Ishikawa (cell line): ENCODE results near the gene PADI2.

Source experiments
- CEBPB ChIP-seq: IDR thresholded peaks from 2 replicates; pipeline ENCODE4 v1.6.1; 2012
- CREB1 ChIP-seq: IDR thresholded peaks from 2 replicates; pipeline ENCODE4 v1.6.1; 2012; ENCODE audit warnings: low read depth
- EGR1 ChIP-seq: IDR thresholded peaks from 2 replicates; pipeline ENCODE4 v1.6.1; 2012
- EP300 ChIP-seq: IDR thresholded peaks from 2 replicates; pipeline ENCODE4 v1.6.1; 2012; ENCODE audit warnings: borderline replicate concordance
- FOXM1 ChIP-seq: IDR thresholded peaks from 2 replicates; pipeline ENCODE4 v1.6.1; 2012; ENCODE audit warnings: low read depth, borderline replicate concordance
- MAX ChIP-seq: IDR thresholded peaks from 2 replicates; pipeline ENCODE4 v1.6.1; 2012
- NFIC ChIP-seq: IDR thresholded peaks from 2 replicates; pipeline ENCODE4 v1.6.1; 2012
- RAD21 ChIP-seq: IDR thresholded peaks from 2 replicates; pipeline ENCODE4 v1.6.1; 2012; ENCODE audit warnings: low read depth
- REST ChIP-seq: IDR thresholded peaks from 2 replicates; pipeline ENCODE4 v1.6.1; 2012; ENCODE audit warnings: low read depth, mild to moderate bottlenecking
- TAF1 ChIP-seq: IDR thresholded peaks from 2 replicates; pipeline ENCODE4 v1.6.1; 2012; ENCODE audit warnings: low read depth, mild to moderate bottlenecking
- TCF12 ChIP-seq: IDR thresholded peaks from 2 replicates; pipeline ENCODE4 v1.6.1; 2012; ENCODE audit warnings: low read depth
- TEAD4 ChIP-seq: IDR thresholded peaks from 2 replicates; pipeline ENCODE4 v1.6.1; 2012
- USF1 ChIP-seq: IDR thresholded peaks from 2 replicates; pipeline ENCODE4 v1.6.1; 2012
- YY1 ChIP-seq: IDR thresholded peaks from 2 replicates; pipeline ENCODE4 v1.6.1; 2012; ENCODE audit warnings: low read depth
- ZBTB7A ChIP-seq: IDR thresholded peaks from 2 replicates; pipeline ENCODE4 v1.6.1; 2012; ENCODE audit warnings: low read depth

PADI2 gene

GRCh38 chr1:17149771-17150170 is 30.5 kb upstream of the PADI2 start:
- TF ChIP-seq ZBTB7A = no peak
- TF ChIP-seq CREB1 = no peak
- no peak for TF ChIP-seq EP300
- no peak for TF ChIP-seq TAF1
- no peak for TF ChIP-seq NFIC
- no peak for TF ChIP-seq EGR1
- no peak for TF ChIP-seq TEAD4
- no peak for TF ChIP-seq MAX
- TF ChIP-seq YY1 = no peak
- TF ChIP-seq REST = no peak
- no peak for TF ChIP-seq USF1
- TF ChIP-seq CEBPB = no peak
- no peak for TF ChIP-seq RAD21
- no peak for TF ChIP-seq TCF12

GRCh38 chr1:17148950-17149608 is 29.8 kb upstream of the PADI2 start:
- TF ChIP-seq MAX (no peak), ZBTB7A (no peak), YY1 (no peak), EP300 (no peak), EGR1 (no peak), TCF12 (no peak), CREB1 (no peak), USF1 (no peak), TAF1 (no peak), TEAD4 (no peak), CEBPB (no peak), NFIC (no peak), REST (no peak), RAD21 (no peak), FOXM1 (no peak)

- TF ChIP-seq CREB1 = no peak
- TF ChIP-seq RAD21 = no peak
- no peak for TF ChIP-seq FOXM1
- no peak for TF ChIP-seq USF1
- TF ChIP-seq MAX = no peak
- TF ChIP-seq REST = no peak
- TF ChIP-seq TCF12 = no peak
- no peak for TF ChIP-seq TAF1
- TF ChIP-seq YY1 = no peak
- TF ChIP-seq EP300 = no peak
- TF ChIP-seq EGR1 = no peak
Measured at GRCh38 chr1:17145648-17146047, 26.4 kb upstream of the PADI2 start.

GRCh38 chr1:17143760-17144159 is 24.5 kb upstream of the PADI2 start:
- TF ChIP-seq MAX (no peak), YY1 (no peak), EGR1 (no peak), FOXM1 (no peak), TAF1 (no peak)
